HG03108 (cell line): Measurements from ENCODE around the gene RTRAF.

ENCODE experiments used
- ATAC-seq: cut with Tn5 transposase; IDR thresholded peaks from one replicate; pipeline ENCODE4 v1.9.1; 2021; ENCODE audit warnings: moderate library complexity; ENCODE audit not compliant: unreplicated experiment

RTRAF gene

GRCh38 chr14:52020161-52020714, 30.9 kb downstream of the RTRAF start:
- no peak for ATAC-seq

- no peak for ATAC-seq
Measured at GRCh38 chr14:52020866-52021717, 31.7 kb downstream of the RTRAF start.

GRCh38 chr14:52021957-52022600, 32.7 kb downstream of the RTRAF start:
- no peak for ATAC-seq

GRCh38 chr14:52023518-52023917, 34.2 kb downstream of the RTRAF start:
- ATAC-seq: no peak

GRCh38 chr14:52025310-52025709, 36.0 kb downstream of the RTRAF start:
- ATAC-seq: no peak

GRCh38 chr14:52026017-52026660, 36.8 kb downstream of the RTRAF start:
- ATAC-seq: no peak

GRCh38 chr14:52026901-52027300, 37.6 kb downstream of the RTRAF start:
- ATAC-seq: no peak

- ATAC-seq: no peak
Measured at GRCh38 chr14:52029881-52030280, 40.5 kb downstream of the RTRAF start.

GRCh38 chr14:52031781-52032180, 42.4 kb downstream of the RTRAF start:
- ATAC-seq: no peak

GRCh38 chr14:52032204-52032801, 43.0 kb downstream of the RTRAF start:
- no peak for ATAC-seq

- ATAC-seq: no peak
Measured at GRCh38 chr14:52033101-52033642, 43.8 kb downstream of the RTRAF start.

- ATAC-seq: no peak
Measured at GRCh38 chr14:52039124-52039815, 49.9 kb downstream of the RTRAF start.

- ATAC-seq: no peak
Measured at GRCh38 chr14:52040598-52040997, 51.3 kb downstream of the RTRAF start.

- ATAC-seq: no peak
Measured at GRCh38 chr14:52042371-52043289, 53.3 kb downstream of the RTRAF start.

GRCh38 chr14:52043690-52044089, 54.3 kb downstream of the RTRAF start:
- ATAC-seq: no peak

GRCh38 chr14:52044791-52045522, 55.6 kb downstream of the RTRAF start:
- no peak for ATAC-seq

GRCh38 chr14:52046376-52046917, 57.1 kb downstream of the RTRAF start:
- ATAC-seq: no peak

- ATAC-seq: no peak
Measured at GRCh38 chr14:52048116-52048515, 58.8 kb downstream of the RTRAF start.
